Choroid plexus epithelial cell (primary cell): ENCODE measurements around the gene BOC.

Experiments
- DNase-seq: peaks from one replicate; pipeline ENCODE4 v3.0.0-alpha.2; 2010; ENCODE audit warnings: low read depth
- H3K4me3 ChIP-seq: 2 replicates; pipeline ENCODE4 v1.5.1; 2011; ENCODE audit warnings: low read depth, mild to moderate bottlenecking, control low read depth, low read length, moderate library complexity
- TF ChIP-seq, protein P1 (sequence below): conservative IDR thresholded peaks from 2 replicates; pipeline ENCODE4 v1.5.1; 2011; ENCODE audit warnings: low read depth, mild to moderate bottlenecking, control low read depth, inconsistent platforms, low read length, moderate library complexity

The BOC gene

DNA sequence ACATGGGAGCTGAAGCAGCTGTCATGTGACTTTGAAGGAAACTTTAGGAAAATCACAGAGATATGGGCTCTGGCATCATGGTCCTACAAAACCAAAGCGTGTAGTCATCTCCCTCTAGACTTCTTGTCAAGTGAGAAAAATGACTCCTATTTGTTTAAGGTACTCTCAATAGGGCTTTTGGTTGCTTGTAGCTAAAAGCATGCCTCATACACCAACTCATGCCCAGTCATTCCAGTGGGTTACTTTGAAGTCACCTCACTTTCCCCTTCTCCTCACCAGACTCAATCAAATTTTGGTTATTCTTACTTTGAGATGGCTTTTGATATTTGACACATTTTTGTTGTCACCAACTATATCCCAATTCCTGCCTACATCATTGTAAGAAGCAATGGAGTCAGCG lies 81.6 kb downstream of the BOC start:
- no peak for DNase-seq
- H3K4me3 ChIP-seq = no peak overlapping the region
- TF ChIP-seq, protein P1, sequence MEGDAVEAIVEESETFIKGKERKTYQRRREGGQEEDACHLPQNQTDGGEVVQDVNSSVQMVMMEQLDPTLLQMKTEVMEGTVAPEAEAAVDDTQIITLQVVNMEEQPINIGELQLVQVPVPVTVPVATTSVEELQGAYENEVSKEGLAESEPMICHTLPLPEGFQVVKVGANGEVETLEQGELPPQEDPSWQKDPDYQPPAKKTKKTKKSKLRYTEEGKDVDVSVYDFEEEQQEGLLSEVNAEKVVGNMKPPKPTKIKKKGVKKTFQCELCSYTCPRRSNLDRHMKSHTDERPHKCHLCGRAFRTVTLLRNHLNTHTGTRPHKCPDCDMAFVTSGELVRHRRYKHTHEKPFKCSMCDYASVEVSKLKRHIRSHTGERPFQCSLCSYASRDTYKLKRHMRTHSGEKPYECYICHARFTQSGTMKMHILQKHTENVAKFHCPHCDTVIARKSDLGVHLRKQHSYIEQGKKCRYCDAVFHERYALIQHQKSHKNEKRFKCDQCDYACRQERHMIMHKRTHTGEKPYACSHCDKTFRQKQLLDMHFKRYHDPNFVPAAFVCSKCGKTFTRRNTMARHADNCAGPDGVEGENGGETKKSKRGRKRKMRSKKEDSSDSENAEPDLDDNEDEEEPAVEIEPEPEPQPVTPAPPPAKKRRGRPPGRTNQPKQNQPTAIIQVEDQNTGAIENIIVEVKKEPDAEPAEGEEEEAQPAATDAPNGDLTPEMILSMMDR = no peak

DNA sequence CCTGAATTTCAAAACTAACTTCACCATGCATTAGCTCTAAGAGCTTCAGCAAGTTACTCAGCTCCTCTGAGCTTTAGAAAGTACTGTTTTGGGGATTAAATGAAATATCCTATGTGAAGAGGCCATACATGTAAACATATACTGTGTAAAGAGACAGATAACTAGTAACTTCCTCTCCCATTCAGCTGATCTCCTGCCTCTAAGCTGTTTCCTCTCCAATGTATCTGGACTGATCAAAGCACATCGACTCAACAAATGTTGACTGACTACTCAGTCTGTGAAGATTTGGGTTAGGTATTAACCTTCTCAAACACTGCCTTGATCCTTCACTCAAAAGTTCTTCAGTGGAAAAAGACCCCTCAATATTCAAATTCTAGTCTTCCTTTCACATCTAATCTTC lies 82.0 kb downstream of the BOC start:
- no peak for DNase-seq
- no peak overlapping the region for H3K4me3 ChIP-seq
- TF ChIP-seq, protein P1 = no peak

DNA sequence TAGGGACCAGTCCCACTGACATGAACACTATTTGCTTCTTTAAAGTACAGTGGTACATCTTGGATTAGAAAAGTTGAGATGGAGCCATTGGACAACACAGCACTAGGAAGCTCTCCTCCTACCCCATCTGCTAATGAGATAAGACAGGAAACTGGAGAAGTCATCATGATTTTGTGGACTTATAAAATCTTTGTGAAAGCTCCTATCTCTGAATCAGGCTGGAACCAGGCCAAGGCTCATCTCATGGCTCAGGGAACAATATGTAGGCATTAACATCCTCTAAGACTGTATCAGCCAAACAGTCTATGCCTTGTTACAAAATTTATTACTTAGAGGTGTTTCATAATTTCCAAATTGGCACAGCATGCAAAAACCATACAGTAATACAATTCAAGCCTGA lies 84.1 kb downstream of the BOC start:
- H3K4me3 ChIP-seq = no peak overlapping the region
- no peak for DNase-seq
- TF ChIP-seq, protein P1 = no peak

DNA sequence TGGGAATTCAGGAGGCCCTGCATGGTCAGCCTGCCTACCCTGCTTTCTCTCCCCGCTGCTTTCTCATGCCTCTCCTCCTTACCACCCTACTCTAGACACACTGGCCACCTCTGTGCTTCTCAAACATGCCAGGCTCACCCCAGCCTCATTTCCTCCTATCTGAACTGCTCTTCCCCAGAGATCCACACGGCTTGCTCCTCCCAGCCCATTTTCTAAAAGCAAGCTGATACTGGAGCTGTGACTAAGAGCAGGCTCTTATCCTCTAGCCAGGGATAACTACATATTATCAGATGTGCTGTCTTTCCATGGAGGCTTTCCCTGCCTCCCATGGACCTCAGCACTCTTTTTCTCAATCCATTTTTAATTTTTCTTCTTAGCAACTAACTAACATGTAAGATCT lies 85.9 kb downstream of the BOC start:
- no peak overlapping the region for H3K4me3 ChIP-seq
- no peak for DNase-seq
- TF ChIP-seq, protein P1 = no peak

DNA sequence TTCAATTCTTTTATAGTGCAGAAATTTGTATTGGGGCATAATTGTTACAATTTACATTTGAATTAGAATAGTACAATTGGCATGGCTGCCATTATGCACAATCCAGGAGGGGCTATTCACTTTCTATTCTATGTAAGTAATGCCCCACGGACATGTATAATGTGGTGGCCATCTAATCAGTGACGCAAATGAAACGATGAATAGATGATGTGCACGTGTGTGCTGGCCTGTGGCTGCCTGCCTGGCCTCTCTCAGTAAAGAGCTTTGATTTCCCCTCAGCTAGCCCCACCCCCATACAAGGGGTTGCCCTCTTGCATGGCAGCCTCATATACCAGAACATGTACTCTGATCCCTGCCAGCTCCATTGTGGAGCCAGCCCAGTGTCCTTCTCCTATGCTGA lies 86.5 kb downstream of the BOC start:
- no peak for DNase-seq

DNA sequence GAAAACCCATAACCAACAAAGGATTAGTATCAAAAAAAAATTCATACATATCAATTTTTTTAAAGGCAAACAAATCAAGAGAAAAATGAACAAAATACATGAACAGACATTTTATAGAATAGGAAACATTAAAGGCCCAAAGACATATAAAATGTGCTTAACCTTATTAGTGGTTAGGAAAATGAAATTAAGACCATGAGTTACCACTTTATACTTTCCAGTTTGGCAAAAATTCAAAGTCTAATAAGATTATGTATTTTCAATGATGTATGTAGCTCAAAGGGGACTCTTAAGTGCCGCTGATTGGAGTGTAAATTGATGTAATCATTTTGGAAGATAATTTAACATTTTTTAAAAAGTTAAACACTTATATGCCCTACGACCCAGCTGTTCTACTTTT lies 89.2 kb downstream of the BOC start:
- no peak overlapping the region for H3K4me3 ChIP-seq
- DNase-seq = no peak
- TF ChIP-seq, protein P1 = no peak

More for the DNA sequence above, 86.5 kb downstream of the BOC start:
- TF ChIP-seq, protein P1 = no peak
- no peak overlapping the region for H3K4me3 ChIP-seq

DNA sequence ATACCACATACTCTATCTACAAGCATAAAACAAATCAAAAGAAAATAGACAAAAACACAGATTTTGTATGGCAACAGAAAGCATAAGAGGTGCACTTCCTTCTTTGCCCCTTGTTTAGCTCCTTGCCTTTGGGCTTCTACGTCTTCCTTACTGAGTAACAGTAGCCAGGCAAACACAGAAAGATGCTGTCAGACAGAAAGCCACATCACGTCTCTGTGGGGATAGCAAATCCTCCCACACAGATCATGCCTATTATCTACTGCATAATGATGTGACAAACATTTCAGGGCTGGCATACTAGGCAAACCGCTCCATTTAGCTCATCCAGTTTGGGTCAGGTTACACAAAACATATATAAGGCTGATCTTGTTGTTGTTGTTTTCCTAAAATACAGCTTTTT lies 92.7 kb downstream of the BOC start:
- TF ChIP-seq, protein P1 = no peak
- no peak for DNase-seq

More for the DNA sequence above, 92.7 kb downstream of the BOC start:
- H3K4me3 ChIP-seq = no peak overlapping the region
